Right lobe of liver (tissue), 4 donors: ENCODE data around the gene CACNB1.

Source experiments
- CTCF ChIP-seq, 4 donors: fragments of 200-600 bp in 3 of 4; fragments of 450-650 bp in 1 of 4; IDR thresholded peaks; one replicate each; pipeline versions ENCODE4 v1.5.1 to v1.8.0; 2016 to 2022; ENCODE audit warnings: antibody characterized with exemption in 4 of 4, mild to moderate bottlenecking in 2 of 4
- POLR2A ChIP-seq: fragments of 450-650 bp; IDR thresholded peaks from one replicate; pipeline ENCODE4 v1.6.1; 2017; ENCODE audit warnings: antibody characterized with exemption, mild to moderate bottlenecking
- donor health status: DM: no; HTN: no; CAD: no.
- donor health status: DM: no; HTN: no; CAD: no.
- donor health status: DM: no; HTN: yes; CAD: no.

GRCh38 chr17:39229274-39229913, 31.9 kb upstream of the CACNB1 start:
- no peak for TF ChIP-seq CTCF (IDR thresholded peaks at IDR 0.05)
- TF ChIP-seq POLR2A: no peak
